Omental fat pad (tissue), 4 donors: ENCODE measurements around the gene TRPM3. TPM values are rescaled to one million over a fixed set of nuclear protein-coding genes. Genes with fewer than 3 reads are reported as not detected.

Source experiments
- ATAC-seq: fragments of 150-250 bp; one replicate; pipeline ENCODE4 v1.9.1; 2016; ENCODE audit warnings: mild to moderate bottlenecking, moderate library complexity; ENCODE audit not compliant: low FRiP score
- DNase-seq: peaks from one replicate; pipeline ENCODE4 v3.0.0-alpha.2; 2019; ENCODE audit warnings: low spot score
- total RNA-seq, 4 donors: library from RNA; depleted of rRNA; stranded (reverse); fragments of >200 nt; gene quantifications; one replicate each; pipeline ENCODE4 v1.1.0, GENCODE V29; 2016
- TF ChIP-seq, protein P1 (sequence below), 3 donors: fragments of 450-650 bp; IDR thresholded peaks; one replicate each; pipeline ENCODE4 v1.5.1; 2016 to 2017; ENCODE audit warnings: antibody characterized with exemption in 3 of 3, mild to moderate bottlenecking in 3 of 3, moderate library complexity in 2 of 3

The TRPM3 gene
- total RNA-seq, 4 donors from 2014 or later: 0.60 to 9.3 (median 1.5) TPM

DNA sequence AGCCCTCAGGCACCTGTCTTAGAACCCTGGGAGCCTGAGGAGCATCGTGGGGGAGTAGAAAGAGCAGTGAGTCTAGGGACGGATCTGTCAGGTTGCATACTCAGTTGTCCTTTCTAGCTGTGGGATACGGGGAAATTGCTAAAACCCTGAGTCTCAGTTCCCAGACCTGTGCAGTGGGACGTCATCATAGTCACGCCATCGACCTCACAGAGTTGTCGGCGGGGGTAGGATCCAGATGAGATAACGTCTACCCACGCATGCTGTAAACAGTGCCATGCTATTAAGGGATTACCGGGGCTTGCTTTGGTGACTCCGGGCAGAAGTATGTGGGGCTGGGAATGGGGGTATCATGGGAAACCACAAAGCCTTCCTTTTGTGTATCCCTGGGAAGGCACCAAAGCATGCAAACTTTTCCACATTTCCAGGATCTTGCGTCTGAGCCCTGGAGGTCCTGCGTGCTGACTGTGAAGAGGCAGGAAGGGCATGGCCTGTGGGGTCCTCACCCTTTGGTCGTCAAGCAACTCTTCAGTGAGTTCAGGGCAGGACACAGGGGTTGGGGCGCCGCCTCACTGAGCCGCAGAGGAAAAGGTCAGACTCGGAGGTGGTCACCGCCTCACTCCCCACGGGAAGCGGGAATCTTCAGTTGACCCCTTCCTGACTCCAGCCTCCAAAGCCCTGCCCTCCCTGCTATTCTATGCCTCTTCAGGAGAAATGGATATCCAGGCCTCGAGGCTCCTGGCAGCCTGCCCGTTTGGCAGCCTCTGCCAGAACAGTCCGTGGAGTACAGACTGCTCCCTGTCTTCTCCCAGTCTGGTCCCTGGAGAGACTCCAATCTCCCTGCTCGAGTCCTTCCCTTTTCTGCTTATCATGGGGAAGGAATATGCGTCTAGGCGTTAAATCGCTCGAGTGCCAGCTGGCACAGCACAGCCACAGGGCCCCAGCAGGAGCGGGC lies 520.1 kb downstream of the TRPM3 start:
- TF ChIP-seq, protein P1, sequence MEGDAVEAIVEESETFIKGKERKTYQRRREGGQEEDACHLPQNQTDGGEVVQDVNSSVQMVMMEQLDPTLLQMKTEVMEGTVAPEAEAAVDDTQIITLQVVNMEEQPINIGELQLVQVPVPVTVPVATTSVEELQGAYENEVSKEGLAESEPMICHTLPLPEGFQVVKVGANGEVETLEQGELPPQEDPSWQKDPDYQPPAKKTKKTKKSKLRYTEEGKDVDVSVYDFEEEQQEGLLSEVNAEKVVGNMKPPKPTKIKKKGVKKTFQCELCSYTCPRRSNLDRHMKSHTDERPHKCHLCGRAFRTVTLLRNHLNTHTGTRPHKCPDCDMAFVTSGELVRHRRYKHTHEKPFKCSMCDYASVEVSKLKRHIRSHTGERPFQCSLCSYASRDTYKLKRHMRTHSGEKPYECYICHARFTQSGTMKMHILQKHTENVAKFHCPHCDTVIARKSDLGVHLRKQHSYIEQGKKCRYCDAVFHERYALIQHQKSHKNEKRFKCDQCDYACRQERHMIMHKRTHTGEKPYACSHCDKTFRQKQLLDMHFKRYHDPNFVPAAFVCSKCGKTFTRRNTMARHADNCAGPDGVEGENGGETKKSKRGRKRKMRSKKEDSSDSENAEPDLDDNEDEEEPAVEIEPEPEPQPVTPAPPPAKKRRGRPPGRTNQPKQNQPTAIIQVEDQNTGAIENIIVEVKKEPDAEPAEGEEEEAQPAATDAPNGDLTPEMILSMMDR (IDR thresholded peaks at IDR 0.05): no peak
- peak; percentile 89 for ATAC-seq
- DNase-seq: peak; percentile 89

DNA sequence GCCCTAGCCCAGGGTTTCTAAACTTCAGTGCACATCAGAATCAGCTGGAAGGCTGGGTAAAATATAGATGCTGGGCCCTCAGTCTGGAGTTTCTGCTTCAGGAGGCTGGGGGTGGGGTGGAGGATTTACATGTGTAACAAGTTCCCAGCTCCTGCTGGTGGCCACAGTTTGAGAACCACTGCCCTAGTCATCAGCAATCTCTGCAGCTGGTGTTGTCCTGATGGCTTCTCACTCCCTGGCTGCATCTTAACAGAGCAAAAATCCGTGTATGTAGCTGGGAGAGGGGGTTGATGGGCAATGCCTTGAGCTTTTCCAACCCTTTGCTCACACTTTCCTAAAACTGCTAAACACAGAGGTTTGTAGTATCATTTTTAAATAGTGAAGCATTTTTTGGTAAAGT lies 520.9 kb downstream of the TRPM3 start:
- no peak for DNase-seq
- TF ChIP-seq, protein P1 (IDR thresholded peaks at IDR 0.05): no peak
- peak; percentile 2 for ATAC-seq

- DNase-seq: no peak
- no peak for ATAC-seq
- TF ChIP-seq, protein P1 (IDR thresholded peaks at IDR 0.05): no peak
These were observed 523.5 kb downstream of the TRPM3 start for GRCh38 chr9:70597886-70598285.

DNA sequence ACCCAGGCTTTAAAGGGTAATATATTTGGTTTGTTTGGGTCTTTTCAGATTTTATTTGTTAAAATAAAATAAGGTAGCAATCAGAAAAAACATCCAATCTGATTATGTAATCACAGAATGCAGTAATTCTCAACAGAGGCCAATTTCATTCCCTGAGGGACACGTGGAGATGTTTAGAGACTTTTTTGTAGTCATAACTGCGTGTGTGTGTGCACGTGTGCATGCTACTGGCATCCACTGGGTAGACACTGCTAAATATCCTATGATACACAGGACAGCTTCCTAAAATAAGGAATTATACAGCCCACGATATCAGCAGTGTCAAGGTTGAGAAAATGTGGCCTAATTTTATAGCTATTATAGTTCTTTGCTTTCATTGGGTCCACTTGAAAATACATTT lies 526.2 kb downstream of the TRPM3 start:
- ATAC-seq (no peak), DNase-seq (no peak)

GRCh38 chr9:70594386-70594944 lies 527.0 kb downstream of the TRPM3 start:
- no peak for DNase-seq
- no peak for ATAC-seq
- TF ChIP-seq, protein P1 (IDR thresholded peaks at IDR 0.05): no peak

More for the DNA sequence above, 526.2 kb downstream of the TRPM3 start:
- TF ChIP-seq, protein P1 (IDR thresholded peaks at IDR 0.05): no peak

- ATAC-seq: no peak
- no peak for DNase-seq
- TF ChIP-seq, protein P1 (IDR thresholded peaks at IDR 0.05): no peak
These were observed 528.2 kb downstream of the TRPM3 start for GRCh38 chr9:70593241-70593640.
